Right kidney (tissue), 9 donors: ENCODE results near the gene ETV2.
"Not testable (repeated sequence)": the region's sequence is repeated elsewhere in the genome, so short reads cannot be mapped to it uniquely, and the experiment has no call there.

Experiments used
- DNase-seq: peaks from one replicate; pipeline ENCODE4 v3.0.0-alpha.2; 2016
- long read RNA-seq, 8 donors: transcript quantifications; one replicate each; lab custom pipeline, GENCODE V29; 2026

The ETV2 gene, protein sequence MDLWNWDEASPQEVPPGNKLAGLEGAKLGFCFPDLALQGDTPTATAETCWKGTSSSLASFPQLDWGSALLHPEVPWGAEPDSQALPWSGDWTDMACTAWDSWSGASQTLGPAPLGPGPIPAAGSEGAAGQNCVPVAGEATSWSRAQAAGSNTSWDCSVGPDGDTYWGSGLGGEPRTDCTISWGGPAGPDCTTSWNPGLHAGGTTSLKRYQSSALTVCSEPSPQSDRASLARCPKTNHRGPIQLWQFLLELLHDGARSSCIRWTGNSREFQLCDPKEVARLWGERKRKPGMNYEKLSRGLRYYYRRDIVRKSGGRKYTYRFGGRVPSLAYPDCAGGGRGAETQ
- long read RNA-seq, donor 1, partial matches to known transcripts = 5 of 6 reads
- long read RNA-seq, donor 1, other reads (novel, unspliced or antisense) = 0 of 6 reads
- long read RNA-seq, donor 2, partial matches to known transcripts = 0 of 1 reads
- long read RNA-seq, donor 2, other reads (novel, unspliced or antisense) = 0 of 1 reads
- long read RNA-seq, donor 3, partial matches to known transcripts = 0 of 2 reads
- long read RNA-seq, donor 3, other reads (novel, unspliced or antisense) = 0 of 2 reads
- long read RNA-seq, donor 4, partial matches to known transcripts = 0 of 1 reads
- long read RNA-seq, donor 4, other reads (novel, unspliced or antisense) = 0 of 1 reads
- long read RNA-seq, donor 5, partial matches to known transcripts = 5 of 7 reads
- long read RNA-seq, donor 5, other reads (novel, unspliced or antisense) = 0 of 7 reads
- long read RNA-seq, donor 6, partial matches to known transcripts = 0 of 1 reads
- long read RNA-seq, donor 6, other reads (novel, unspliced or antisense) = 0 of 1 reads
- long read RNA-seq, donor 7 = 0 reads
- long read RNA-seq, donor 8 = 0 reads

DNA sequence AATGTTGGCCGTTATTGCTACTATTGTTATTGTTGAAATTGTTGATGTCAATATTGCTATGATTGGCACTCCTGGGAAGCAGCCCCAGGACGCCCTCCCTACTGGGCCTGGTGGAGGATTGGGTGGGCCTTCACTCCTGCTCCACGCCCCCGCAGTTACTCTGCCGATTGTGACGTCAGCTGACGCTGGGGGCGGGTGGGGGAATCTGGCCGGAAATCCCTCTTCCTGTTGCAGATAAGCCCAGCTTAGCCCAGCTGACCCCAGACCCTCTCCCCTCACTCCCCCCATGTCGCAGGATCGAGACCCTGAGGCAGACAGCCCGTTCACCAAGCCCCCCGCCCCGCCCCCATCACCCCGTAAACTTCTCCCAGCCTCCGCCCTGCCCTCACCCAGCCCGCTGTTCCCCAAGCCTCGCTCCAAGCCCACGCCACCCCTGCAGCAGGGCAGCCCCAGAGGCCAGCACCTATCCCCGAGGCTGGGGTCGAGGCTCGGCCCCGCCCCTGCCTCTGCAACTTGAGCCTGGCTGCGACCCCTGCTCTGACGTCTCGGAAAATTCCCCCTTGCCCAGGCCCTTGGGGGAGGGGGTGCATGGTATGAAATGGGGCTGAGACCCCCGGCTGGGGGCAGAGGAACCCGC lies at the start of gene ETV2:
ETV2 (plus strand) TSS at position 231 of the 637 bp plus-strand sequence. CDS start 716 bp downstream, outside the sequence.
- peak; percentile 20 for DNase-seq

DNA sequence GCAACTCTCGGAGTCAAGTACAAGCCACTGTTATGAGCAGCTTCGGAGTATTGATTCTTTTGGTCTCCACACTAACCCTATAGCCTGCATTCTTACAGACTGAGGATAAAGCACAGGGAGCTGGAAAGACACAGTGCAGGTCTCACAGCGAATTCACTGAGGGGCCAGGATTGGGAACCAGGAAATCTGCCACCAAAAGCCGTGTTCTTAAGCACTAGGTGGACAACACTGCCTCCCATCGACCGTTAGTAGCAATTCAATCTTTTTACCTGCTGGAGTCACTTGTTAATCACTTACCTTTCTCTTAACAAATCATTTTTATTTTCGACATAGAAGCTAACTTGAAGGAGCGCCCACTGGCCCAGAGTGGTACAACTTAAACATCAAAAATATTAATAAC lies 49.3 kb upstream of the ETV2 start:
- DNase-seq = peak; percentile 8

DNA sequence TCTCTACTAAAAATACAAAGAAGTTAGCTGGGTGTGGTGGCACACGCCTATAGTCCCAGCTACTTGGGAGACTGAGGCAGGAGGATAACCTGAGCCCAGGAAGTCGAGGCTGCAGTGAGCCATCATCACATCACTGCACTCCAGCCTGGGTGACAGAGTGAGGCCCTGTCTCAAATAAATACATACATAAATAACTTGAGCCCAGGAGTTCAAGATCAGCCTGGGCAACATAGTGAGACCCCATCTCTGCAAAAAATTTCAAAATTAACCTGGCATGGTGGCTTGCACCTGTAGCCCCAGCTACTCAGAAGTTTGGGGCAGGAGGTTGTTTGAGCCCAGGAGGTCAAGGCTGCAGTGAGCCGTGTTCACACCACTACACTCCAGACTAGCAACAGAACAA lies 46.5 kb upstream of the ETV2 start:
- DNase-seq = not testable (repeated sequence)

DNA sequence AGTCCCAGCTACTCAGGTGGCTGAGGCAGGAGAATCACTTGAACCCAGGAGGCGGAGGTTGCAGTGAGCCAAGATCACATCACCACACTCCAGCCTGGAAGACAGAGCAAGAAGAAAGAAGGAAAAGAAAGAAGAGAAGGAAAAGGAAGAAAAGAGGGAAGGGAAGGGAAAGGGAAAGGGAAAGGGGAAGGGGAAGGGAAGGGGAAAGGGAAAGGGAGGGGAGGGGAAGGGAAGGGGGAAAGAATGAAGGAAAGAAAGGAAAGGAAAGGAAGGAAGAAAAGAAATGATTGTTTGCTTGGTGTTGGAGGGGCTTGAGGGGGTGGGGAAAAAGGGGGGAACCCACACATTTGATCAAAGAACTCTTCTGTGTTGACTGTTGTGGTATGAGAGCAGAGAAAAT lies 45.6 kb upstream of the ETV2 start:
- no peak for DNase-seq

DNA sequence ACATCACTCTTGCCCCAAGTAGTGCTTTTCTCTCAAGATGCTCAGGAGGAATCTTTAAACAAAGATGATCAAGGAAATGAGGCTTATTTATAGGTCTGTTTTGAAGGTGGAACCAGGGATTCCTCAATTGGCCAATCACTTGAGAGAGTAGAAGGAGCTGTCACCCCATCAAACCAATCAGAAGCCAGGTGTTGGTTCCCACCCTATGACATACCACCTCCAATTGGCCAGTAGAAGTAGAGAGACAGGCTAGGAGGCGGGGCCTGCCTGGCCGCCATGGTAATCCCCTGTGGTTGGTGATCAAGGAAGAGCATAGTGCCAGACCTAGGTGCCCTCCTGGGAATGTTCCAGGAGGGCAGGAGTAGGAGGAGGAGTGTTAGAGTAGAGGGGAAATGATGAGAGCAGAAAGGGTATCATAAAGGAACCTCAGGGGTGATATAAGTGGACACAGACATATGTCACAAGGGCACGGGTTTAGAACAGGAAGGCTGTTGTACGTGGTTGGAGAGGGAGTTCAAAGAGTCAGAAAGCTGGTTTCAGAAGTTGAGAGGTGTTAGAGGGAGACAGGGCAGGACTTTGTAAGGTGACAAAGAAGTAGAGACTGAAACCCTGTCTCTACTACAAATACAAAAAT lies 45.1 kb upstream of the ETV2 start:
- no peak for DNase-seq

DNA sequence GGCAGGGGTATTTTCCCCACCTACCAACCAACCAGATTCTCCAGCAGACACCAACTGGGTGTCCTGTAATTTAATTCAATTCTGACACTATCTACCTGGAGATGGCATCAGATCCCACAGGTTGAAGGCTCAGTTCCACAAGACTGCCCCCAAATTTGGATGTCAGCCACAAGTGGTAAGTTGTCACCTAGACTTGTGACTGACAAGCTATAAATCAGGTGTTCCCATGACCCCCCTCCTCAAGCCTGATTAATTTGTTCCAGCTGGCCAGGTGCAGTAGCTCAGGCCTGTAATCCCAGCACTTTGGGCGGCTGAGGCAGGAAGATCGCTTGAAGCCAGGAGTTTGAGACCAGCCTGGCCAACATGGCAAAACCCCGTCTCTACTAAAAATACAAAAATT lies 39.6 kb upstream of the ETV2 start:
- DNase-seq = no peak

DNA sequence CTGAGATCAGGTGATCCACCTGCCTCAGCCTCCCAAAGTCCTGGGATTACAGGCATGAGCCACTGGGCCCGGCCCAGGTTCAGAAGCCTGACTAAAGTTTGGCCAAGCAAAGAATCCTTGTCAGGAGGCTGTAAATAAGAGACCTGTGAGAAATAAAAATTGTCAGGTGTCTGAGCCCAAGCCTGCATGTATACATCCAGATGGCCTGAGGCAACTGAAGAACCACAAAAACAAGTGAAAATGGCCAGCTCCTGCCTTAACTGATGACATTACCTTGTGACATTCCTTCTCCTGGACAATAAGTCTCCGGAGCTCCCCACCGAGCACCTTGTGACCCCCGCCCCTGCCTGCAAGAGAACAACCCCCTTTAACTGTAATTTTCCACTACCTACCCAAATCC lies 37.1 kb upstream of the ETV2 start:
- not testable (repeated sequence) for DNase-seq

DNA sequence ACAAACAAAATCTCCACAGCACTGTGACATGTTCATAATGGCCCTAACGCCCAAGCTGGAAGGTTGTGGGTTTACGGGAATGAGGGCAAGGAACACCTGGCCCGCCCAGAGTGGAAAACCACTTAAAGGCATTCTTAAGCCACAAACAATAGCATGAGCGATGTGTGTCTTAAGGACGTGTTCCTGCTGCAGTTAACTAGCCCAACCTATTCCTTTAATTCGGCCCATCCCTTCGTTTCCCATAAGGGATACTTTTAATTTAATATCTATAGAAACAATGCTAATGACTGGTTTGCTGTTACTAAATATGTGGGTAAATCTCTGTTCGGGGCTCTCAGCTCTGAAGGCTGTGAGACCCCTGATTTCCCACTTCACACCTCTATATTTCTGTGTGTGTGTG lies 34.4 kb upstream of the ETV2 start:
- not testable (repeated sequence) for DNase-seq

DNA sequence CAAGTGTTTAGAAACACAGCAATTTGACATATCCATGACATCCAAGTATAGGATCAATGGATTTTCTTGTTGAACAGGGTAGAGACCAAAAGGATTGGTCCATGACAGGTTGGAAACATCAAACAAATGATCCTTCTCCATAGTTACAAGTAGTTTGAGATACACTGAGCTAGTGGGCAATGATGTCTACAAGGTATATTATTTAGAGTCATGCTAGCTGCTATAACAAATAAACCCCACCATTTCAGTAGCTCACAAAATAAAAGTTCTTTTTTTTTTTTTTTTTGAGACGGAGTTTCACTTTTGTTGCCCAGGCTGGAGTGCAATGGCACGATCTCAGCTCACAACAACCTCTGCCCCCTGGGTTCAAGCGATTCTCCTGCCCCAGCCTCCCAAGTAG lies 33.9 kb upstream of the ETV2 start:
- no peak for DNase-seq

DNA sequence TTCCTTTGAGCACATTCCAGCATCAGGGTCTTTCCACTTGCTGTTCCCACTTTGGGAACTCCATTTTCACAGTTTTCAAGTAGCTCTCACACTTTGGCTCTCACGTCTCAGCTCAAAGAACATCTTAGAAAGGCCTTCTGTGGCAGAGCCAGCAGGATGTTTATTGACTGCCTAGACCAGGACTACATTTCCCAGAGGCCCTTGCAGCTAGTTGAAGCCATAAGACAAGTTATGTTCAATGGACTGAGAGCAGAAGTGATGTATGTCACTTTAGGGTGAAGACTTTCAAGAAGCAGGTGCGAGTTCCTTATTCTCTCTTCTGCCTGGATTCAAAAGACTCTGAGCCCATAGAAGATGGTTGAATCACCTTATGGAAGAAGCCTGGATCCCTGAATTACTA lies 33.3 kb upstream of the ETV2 start:
- no peak for DNase-seq

DNA sequence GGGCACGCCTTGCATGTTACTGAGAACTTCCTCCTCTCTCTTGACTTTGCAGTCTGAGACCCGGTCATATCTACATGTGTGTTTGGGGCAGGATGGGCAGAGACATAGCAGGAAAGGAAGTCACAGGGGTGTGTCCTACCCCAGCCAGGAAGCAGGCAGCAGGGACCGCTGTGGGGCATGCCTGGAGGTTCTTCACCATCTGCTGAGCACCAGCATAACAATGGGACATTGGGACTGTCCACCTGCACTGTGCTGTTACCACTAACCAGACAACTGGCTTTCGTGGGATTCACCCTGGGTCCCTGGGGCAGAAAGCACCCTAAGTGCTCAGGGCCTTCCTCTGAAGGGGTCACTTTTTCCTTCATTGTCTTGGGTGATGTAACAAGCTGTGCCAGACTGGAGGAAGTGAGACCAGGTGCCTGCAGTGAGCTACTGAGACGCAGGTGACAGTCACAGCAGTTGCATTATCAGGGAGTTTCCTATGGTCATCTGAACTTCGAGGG lies 31.6 kb upstream of the ETV2 start:
- no peak for DNase-seq

DNA sequence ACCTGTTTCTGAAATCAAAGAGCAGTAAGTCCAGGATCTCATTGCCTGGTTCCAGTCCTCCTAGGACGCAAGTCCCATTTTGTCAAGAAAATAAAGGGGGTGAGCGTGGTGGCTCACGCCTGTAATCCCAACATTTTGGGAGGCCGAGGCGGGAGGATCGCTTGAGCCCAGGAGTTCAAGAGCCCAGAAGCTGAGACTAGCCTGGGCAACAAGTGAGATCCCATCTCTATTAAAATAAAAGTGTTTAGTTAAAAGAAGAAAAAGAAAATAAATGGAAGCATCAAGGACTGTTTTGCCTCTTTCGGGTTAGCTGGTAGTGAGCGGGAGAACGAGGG lies 29.4 kb upstream of the ETV2 start:
- DNase-seq = no peak

DNA sequence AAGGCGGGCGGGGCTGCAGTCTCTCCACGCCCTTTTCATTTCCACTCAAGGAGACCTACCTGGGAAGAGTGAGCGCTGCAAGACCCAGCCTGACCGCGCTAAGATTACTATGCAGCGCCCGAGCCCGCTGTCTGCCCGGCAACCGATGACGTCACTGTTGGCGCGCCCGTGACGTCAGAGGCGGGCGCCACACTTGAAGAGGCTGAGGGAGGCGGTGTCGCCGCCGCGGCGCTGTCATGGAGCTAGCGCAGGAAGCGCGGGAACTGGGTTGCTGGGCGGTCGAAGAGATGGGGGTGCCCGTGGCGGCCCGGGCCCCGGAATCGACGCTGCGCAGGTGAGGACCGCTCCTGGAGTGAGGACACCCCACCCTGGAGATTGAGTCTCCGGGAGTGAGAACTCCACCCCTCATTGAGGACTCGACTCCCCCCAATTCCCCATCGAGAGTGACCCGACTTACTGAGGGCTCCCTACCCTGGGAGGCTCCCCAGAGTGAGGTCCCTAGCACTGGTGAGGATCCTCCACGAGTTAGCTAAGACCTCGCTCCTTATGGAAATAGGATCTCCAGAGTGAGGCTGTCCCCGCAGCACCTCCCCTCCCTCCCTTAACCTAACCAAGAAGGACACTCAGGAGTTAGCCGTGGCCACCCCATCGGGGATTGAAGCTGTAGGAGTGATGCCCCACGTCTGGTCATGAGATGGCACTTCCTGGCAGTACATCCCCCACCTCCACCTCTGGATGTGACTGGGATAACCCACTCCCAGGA lies 28.8 kb upstream of the ETV2 start, which contains the start of gene HAUS5:
HAUS5 (plus strand) TSS at position 177 of the 763 bp plus-strand sequence; CDS start at position 237, 60 bp downstream.
- peak; percentile 93 for DNase-seq

DNA sequence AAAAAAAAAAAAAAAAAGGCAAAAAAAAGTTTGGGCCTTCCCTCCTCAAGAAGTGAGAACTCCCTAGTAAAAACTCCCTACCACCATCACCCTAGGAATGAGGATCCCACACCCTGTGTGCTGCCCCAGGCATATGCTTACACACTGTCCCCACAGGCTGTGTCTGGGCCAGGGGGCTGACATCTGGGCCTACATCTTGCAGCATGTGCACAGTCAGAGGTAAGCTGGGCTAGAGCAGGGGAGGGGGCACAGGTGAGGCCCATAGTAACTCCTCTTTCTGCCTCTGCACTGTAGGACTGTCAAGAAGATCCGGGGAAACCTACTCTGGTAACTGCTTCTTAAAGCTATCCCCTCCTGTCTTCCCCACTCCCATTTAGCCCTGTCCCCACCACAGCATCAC lies 28.0 kb upstream of the ETV2 start:
- no peak for DNase-seq

DNA sequence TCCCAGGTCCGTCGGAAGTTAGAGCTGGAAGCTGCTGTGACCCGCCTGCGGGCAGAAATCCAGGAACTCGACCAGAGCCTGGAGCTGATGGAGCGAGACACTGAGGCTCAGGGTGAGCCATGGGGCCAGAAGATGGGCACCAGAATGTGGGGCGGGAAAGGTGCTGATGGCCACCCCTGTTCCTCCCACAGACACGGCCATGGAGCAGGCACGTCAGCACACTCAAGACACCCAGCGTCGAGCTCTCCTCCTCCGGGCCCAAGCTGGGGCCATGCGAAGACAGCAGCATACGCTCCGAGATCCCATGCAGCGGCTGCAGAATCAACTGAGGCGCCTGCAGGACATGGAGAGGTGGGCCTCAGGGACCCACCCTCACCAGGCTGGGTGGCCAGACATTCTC lies 26.5 kb upstream of the ETV2 start:
- DNase-seq = no peak

DNA sequence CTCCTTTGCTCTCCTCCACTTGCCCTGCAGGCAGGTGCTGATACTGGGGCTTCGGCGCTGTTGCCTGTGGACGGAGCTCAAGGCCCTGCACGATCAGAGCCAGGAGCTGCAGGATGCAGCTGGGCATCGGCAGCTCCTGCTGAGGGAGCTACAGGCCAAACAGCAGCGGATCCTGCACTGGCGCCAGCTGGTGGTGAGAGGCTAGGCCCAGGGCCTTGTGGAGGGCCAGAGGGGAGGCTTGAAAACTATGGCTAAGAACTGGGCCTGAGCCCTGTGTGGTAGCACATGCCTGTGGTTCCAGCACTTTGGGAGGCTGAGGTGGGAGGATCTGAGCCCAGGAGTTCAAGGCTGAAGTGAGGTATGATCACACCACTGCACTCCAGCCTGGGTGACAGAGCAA lies 22.7 kb upstream of the ETV2 start:
- no peak for DNase-seq

DNA sequence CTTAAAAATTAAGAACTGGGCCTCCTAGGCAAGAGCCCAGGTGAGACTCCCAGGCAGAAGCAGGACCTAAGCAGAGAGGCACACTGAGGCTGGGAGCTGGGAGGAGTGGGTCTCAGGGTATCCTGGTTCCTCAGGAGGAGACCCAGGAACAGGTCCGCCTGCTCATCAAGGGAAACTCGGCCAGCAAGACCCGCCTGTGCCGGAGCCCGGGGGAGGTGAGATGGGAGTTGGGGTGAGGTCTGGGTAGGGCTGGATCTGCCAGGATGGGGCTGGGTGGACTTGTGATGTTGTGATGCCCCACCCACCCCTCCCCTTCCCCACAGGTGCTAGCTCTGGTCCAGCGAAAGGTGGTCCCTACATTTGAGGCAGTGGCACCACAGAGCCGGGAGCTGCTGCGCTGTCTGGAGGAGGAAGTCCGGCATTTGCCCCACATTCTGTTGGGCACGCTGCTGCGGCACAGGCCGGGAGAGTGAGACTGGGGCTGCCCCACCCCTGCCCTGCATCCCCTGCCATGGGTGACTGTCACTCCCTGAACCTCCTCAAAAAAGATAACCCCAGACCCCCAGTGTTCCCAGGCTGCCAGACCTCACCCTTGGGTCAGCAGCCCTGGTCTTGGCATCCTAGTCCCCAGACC lies 22.1 kb upstream of the ETV2 start:
- no peak for DNase-seq

DNA sequence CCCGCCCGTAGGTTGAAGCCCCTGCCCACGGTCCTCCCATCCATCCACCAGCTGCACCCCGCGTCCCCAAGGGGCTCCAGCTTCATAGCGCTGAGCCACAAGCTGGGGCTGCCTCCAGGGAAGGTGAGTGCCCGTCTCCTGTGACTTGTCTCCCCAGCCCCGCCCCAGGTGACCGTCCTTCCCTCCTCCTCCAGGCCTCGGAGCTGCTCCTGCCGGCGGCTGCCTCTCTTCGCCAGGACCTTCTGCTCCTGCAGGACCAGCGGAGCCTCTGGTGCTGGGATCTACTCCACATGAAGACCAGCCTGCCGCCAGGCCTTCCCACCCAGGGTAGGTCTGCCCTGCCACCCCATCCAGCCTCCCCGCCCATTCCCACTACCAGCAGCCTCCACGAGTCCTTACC lies 21.5 kb upstream of the ETV2 start:
- no peak for DNase-seq

DNA sequence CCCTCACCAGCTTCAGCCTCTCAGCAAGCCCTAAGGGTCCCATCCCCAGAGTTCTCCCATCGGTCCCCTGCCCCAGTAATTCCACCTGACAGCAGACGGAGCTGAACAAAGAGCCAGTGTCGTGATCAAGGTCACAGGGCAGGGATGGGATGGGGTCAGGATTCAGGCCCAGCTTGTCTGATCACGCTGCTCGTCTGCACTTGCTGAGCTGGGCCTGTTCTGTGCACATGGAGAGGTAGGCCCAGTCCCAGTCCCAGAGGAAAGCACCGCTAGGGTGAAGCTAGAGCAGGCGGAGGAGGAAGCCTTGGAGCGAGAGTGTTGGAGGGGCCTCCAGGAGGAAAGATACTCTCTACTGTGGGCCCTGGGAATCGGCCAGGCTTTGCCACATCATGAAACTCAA lies 19.8 kb upstream of the ETV2 start:
- DNase-seq = no peak

DNA sequence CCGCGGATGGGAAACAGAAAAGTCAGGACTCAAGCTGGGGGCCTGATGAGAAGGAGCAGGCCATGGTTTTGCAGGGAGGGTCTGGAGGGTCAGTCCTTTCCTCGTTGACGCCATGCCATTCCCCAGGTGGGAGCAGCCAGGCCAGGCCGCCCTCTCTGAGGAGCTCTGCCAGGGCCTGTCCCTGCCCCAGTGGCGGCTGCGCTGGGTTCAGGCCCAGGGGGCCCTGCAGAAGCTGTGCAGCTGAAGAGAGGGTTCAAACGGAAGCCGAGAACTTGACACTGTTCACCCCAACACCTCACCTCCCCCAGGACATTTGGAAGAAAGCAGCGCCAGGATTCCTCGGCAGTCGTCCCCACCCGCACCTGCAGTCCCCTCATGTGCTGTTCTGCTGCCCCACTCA lies 18.8 kb upstream of the ETV2 start:
- no peak for DNase-seq
